Fibroblast of mammary gland (primary cell): Measurements from ENCODE around the gene ACE.

Source experiments
- DNase-seq: peaks from one replicate; pipeline ENCODE4 v3.0.0-alpha.2; 2010; ENCODE audit warnings: low read depth
- H3K4me3 ChIP-seq: 2 replicates; pipeline ENCODE4 v1.5.1; 2011; ENCODE audit warnings: low read depth, mild to moderate bottlenecking, low read length, moderate library complexity; ENCODE audit not compliant: control insufficient read depth
- TF ChIP-seq, protein P1 (sequence below): conservative IDR thresholded peaks from 2 replicates; pipeline ENCODE4 v1.5.1; 2011; ENCODE audit warnings: low read depth, low read length, inconsistent platforms; ENCODE audit not compliant: control insufficient read depth, insufficient read depth

The ACE gene

DNA sequence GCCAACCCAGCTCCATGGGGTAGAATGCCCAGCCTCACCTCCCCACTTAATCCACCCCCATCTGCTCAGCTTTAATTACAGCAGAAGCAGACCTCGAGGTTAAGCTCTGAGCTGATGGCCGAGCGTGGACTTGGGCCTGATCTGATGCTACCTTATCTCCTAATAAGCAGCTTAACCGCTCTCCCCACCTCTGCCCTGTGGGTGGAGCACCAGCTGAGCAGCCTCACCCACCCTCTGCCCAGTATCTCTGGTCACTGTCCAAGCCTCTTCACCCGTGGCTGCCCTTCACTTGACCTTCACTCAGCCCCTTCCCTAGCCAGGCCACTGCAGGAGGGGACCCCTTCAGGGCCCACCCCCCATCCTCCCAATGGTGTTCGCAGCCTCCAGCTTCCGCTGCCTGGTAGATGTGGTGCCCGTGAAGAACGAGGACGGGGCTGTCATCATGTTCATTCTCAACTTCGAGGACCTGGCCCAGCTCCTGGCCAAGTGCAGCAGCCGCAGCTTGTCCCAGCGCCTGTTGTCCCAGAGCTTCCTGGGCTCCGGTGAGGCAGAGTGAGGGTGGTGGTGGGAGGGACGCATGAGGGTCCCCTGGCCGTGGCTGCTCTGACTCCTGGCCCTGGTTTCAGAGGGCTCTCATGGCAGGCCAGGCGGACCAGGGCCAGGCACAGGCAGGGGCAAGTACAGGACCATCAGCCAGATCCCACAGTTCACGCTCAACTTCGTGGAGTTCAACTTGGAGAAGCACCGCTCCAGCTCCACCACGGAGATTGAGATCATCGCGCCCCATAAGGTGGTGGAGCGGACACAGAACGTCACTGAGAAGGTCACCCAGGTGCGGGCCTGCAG lies 53.1 kb downstream of the ACE start:
- H3K4me3 ChIP-seq, result no peak overlapping the region
- no peak for DNase-seq
- TF ChIP-seq, protein P1, sequence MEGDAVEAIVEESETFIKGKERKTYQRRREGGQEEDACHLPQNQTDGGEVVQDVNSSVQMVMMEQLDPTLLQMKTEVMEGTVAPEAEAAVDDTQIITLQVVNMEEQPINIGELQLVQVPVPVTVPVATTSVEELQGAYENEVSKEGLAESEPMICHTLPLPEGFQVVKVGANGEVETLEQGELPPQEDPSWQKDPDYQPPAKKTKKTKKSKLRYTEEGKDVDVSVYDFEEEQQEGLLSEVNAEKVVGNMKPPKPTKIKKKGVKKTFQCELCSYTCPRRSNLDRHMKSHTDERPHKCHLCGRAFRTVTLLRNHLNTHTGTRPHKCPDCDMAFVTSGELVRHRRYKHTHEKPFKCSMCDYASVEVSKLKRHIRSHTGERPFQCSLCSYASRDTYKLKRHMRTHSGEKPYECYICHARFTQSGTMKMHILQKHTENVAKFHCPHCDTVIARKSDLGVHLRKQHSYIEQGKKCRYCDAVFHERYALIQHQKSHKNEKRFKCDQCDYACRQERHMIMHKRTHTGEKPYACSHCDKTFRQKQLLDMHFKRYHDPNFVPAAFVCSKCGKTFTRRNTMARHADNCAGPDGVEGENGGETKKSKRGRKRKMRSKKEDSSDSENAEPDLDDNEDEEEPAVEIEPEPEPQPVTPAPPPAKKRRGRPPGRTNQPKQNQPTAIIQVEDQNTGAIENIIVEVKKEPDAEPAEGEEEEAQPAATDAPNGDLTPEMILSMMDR, result no peak

GRCh38 chr17:63530557-63531021 lies 53.7 kb downstream of the ACE start:
- TF ChIP-seq, protein P1, result no peak
- H3K4me3 ChIP-seq, result no peak overlapping the region
- no peak for DNase-seq

DNA sequence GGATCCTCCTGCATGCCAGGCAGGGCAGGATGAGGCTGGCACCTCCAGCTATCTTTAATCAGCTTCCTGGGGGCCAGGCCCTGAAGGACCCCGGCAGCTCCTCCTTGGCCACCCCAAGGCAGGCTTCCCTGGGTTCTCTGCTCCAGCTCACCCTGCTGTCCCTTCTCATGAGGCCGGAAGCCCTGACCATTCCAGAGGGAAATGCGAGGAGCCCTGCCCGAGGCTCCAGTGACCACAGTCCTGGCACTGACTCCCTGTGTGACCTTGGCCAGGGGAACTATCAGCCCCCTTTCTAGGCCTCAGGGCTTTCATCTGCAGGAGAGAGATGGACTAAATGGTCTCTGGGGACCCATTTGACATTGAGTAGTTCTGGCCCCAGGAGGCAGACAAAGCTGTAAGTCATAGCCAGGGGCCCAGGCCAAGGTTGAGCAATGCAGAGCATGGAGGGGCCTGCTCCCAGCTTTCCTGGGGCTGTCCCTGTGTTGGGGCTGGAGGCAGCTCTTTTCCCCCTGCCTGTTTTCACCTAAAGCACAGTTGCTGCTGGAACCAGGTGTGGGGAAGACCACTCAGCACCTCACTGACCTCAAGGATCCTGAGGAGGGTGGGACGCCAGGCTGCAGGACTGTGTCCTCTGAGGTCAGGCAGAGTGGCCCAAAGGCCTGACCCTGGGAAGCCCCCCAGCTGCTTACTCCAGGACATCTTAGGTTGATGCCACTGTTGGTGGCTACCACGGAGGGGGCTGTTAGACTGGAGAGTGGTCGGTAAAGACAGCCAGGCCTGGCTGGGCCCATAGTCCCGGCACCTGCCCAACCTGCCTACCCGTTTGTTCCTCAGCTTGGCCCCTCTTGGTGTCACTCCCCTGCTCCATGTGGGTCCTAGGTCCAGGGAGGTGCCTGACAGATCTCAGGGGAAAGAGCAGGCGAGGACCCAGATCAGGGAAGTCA lies 54.4 kb downstream of the ACE start:
- TF ChIP-seq, protein P1, result no peak
- H3K4me3 ChIP-seq, result no peak overlapping the region
- DNase-seq, result peak; percentile 19

DNA sequence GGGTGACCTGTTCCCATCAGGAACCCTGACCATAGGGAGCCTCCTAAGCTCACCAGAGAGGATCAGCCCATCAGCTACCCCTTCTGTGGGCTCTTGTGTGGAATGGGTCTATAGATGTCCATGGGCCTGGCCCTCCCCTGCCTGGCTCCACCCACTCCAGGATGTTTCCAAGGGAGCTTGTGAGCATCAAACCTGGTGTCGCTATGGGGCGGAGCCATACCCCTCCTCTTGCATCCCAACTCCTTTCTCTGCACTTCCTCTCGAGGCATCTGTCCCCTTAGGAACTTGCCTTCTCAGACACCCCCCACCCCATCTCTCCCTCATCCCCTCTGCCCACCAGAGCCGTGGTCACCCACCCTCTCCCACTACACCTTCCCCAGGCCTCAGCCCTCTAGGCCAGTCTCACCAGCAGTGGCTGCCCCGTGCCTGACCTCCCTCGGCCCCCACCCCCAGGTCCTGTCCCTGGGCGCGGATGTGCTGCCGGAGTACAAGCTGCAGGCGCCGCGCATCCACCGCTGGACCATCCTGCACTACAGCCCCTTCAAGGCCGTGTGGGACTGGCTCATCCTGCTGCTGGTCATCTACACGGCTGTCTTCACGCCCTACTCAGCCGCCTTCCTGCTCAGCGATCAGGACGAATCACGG lies 56.7 kb downstream of the ACE start:
- TF ChIP-seq, protein P1, result no peak
- DNase-seq, result no peak
- H3K4me3 ChIP-seq, result no peak overlapping the region

DNA sequence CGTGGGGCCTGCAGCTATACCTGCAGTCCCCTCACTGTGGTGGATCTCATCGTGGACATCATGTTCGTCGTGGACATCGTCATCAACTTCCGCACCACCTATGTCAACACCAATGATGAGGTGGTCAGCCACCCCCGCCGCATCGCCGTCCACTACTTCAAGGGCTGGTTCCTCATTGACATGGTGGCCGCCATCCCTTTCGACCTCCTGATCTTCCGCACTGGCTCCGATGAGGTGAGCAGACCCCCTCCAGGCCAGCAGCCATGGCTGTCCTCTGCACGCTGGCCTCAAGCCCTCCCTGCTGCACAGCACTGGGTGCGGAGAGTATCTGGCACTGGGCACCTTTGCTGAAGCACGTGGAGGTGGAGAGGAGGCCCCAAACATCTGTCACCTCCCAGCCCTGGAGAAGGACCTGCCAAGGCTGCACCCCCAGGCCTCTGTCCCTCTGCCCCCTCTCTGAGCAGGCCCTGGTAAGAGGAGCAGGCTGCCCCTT lies 57.3 kb downstream of the ACE start:
- TF ChIP-seq, protein P1, result no peak
- no peak for DNase-seq

GRCh38 chr17:63534816-63535455 lies 58.1 kb downstream of the ACE start:
- no peak for DNase-seq
- TF ChIP-seq, protein P1, result no peak
- no peak overlapping the region for H3K4me3 ChIP-seq

More for the DNA sequence above, 57.3 kb downstream of the ACE start:
- H3K4me3 ChIP-seq, result no peak overlapping the region
